Measurements from ENCODE around the gene AGBL2. TPM values are rescaled to one million over a fixed set of nuclear protein-coding genes. Genes with fewer than 3 reads are reported as not detected.

The AGBL2 gene
- total RNA-seq, 2 experiments from 2014 or later = 2.0 to 8.4 TPM

GRCh38 chr11:47631473-47631872 lies 83.7 kb downstream of the AGBL2 start:
- no peak overlapping the region for H3K4me2 ChIP-seq (ENCODE audit: low read length)
- no peaks in the 10 kb centered on the region for H3K9me2 ChIP-seq (ENCODE audit: insufficient read depth, low read length)
- H3K79me2 ChIP-seq (ENCODE audit: insufficient read depth, low read depth, low read length) = no peaks in the 10 kb centered on the region
- ChIA-PET CTCF (ENCODE audit: unreplicated experiment) (no interaction called here), POLR2A (interaction anchor here (0.7 kb wide), 1 partner anchor 11 kb away, joined by 3 read pairs; no protein-coding TSS in a partner anchor)
- no peaks in the 10 kb centered on the region for H3K4me1 ChIP-seq (ENCODE audit: insufficient read depth, low read length, poor library complexity, severe bottlenecking)
- no peak for DNase-seq (ENCODE audit: low spot score)
- intact Hi-C loops (cut with micrococcal nuclease; ENCODE audit: unreplicated experiment) = no loop called here
- BruUV-seq (replicated peaks) = no TSS peak
- H3K27ac ChIP-seq (ENCODE audit: low read depth, low read length, poor library complexity, severe bottlenecking) = no peak overlapping the region
- no peaks in the 10 kb centered on the region for H3K9me3 ChIP-seq (ENCODE audit: low read length)
- H2AFZ ChIP-seq (ENCODE audit: low read length) = no peak overlapping the region
- TF ChIP-seq, protein P1, sequence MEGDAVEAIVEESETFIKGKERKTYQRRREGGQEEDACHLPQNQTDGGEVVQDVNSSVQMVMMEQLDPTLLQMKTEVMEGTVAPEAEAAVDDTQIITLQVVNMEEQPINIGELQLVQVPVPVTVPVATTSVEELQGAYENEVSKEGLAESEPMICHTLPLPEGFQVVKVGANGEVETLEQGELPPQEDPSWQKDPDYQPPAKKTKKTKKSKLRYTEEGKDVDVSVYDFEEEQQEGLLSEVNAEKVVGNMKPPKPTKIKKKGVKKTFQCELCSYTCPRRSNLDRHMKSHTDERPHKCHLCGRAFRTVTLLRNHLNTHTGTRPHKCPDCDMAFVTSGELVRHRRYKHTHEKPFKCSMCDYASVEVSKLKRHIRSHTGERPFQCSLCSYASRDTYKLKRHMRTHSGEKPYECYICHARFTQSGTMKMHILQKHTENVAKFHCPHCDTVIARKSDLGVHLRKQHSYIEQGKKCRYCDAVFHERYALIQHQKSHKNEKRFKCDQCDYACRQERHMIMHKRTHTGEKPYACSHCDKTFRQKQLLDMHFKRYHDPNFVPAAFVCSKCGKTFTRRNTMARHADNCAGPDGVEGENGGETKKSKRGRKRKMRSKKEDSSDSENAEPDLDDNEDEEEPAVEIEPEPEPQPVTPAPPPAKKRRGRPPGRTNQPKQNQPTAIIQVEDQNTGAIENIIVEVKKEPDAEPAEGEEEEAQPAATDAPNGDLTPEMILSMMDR (conservative IDR thresholded peaks at IDR 0.05; ENCODE audit: low read length) = no peak
- TF ChIP-seq EZH2phosphoT487 (IDR thresholded peaks at IDR 0.05; ENCODE audit: borderline replicate concordance, low read depth, low read length) = no peak
- H3K4me3 ChIP-seq (ENCODE audit: low read depth, low read length, poor library complexity, severe bottlenecking) = no peak overlapping the region
- peaks cover 91% of the 10 kb centered on the region for H3K36me3 ChIP-seq (ENCODE audit: insufficient read depth, low read length)
- no peaks in the 10 kb centered on the region for H4K20me1 ChIP-seq (ENCODE audit: insufficient read depth, low read length)

DNA sequence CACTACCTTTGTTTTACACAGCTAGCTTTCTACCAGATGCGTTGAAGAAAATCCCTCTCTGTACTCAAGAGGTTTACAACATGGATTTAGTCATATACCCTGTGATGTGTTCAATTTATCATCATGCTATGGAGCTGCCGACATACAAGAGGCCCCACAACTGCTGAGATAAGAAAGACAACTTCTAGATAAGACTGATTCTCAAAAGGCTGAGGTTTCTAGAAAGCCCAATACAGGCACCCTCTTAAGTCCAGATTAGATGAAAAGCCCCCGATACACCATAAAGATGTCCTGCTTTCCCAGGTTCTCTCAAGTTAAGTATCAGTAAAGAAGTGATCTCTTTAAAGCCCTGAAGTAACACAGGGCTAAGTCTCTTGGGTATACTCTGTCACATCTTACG lies 87.1 kb downstream of the AGBL2 start:
- ChIA-PET POLR2A (interaction anchor here (0.7 to 1.1 kb wide), 3 partner anchors 9 to 54 kb away, joined by 3 to 4 read pairs (median 3); no protein-coding TSS in a partner anchor), CTCF (ENCODE audit: unreplicated experiment) (no interaction called here)
- no peak overlapping the region for H2AFZ ChIP-seq (ENCODE audit: low read length)
- intact Hi-C loops (cut with micrococcal nuclease; ENCODE audit: unreplicated experiment) = no loop called here
- H3K4me3 ChIP-seq (ENCODE audit: low read depth, low read length, poor library complexity, severe bottlenecking) = no peak overlapping the region
- TF ChIP-seq, protein P1 (conservative IDR thresholded peaks at IDR 0.05; ENCODE audit: low read length) = no peak
- TF ChIP-seq EZH2phosphoT487 (IDR thresholded peaks at IDR 0.05; ENCODE audit: borderline replicate concordance, low read depth, low read length) = no peak
- no peaks in the 10 kb centered on the region for H3K4me1 ChIP-seq (ENCODE audit: insufficient read depth, low read length, poor library complexity, severe bottlenecking)
- H3K4me2 ChIP-seq (ENCODE audit: low read length) = no peak overlapping the region
- no peaks in the 10 kb centered on the region for H3K79me2 ChIP-seq (ENCODE audit: insufficient read depth, low read depth, low read length)
- no peaks in the 10 kb centered on the region for H4K20me1 ChIP-seq (ENCODE audit: insufficient read depth, low read length)
- H3K9me2 ChIP-seq (ENCODE audit: insufficient read depth, low read length) = no peaks in the 10 kb centered on the region
- H3K36me3 ChIP-seq (ENCODE audit: insufficient read depth, low read length) = peaks cover 89% of the 10 kb centered on the region
- no peaks in the 10 kb centered on the region for H3K9me3 ChIP-seq (ENCODE audit: low read length)
- no peak overlapping the region for H3K27ac ChIP-seq (ENCODE audit: low read depth, low read length, poor library complexity, severe bottlenecking)
- DNase-seq (ENCODE audit: low spot score) = no peak
- BruUV-seq (replicated peaks) = no TSS peak

DNA sequence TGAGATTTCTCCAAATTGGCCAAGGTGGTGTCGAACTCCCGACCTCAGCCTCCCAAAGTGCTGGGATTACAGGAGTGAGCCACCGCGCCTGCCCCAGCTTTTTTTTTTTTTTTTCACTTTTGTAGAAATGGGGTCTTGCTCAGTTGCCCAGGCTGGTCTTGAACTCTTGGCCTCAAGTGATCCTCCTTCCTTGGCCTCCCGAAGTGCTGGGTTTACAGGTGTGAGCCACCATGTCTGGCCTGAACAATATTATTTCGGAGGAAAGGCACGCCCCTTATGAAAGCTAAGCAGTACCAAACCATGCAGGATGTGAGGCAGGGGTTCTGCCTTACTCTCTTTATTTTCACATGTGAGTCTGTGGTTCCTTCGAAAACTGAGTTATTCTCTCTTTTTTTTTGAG lies 88.9 kb downstream of the AGBL2 start:
- H3K27ac ChIP-seq (ENCODE audit: low read depth, low read length, poor library complexity, severe bottlenecking) = no peak overlapping the region
- H3K4me1 ChIP-seq (ENCODE audit: insufficient read depth, low read length, poor library complexity, severe bottlenecking) = no peaks in the 10 kb centered on the region
- H4K20me1 ChIP-seq (ENCODE audit: insufficient read depth, low read length) = no peaks in the 10 kb centered on the region
- no peak overlapping the region for H3K4me2 ChIP-seq (ENCODE audit: low read length)
- no TSS peak for BruUV-seq (replicated peaks)
- TF ChIP-seq EZH2phosphoT487 (IDR thresholded peaks at IDR 0.05; ENCODE audit: borderline replicate concordance, low read depth, low read length) = no peak
- TF ChIP-seq, protein P1 (conservative IDR thresholded peaks at IDR 0.05; ENCODE audit: low read length) = no peak
- DNase-seq (ENCODE audit: low spot score) = no peak
- H3K79me2 ChIP-seq (ENCODE audit: insufficient read depth, low read depth, low read length) = no peaks in the 10 kb centered on the region
- no peaks in the 10 kb centered on the region for H3K9me2 ChIP-seq (ENCODE audit: insufficient read depth, low read length)
- H2AFZ ChIP-seq (ENCODE audit: low read length) = no peak overlapping the region
- no peak overlapping the region for H3K4me3 ChIP-seq (ENCODE audit: low read depth, low read length, poor library complexity, severe bottlenecking)
- CTCF ChIA-PET (ENCODE audit: unreplicated experiment) = no interaction called here
- POLR2A ChIA-PET = interaction anchor here (0.6 to 0.7 kb wide), 3 partner anchors 15 to 122 kb away, joined by 3 to 4 read pairs (median 3); partner anchors contain the start of genes KBTBD4 and NDUFS3
- intact Hi-C loops (cut with micrococcal nuclease; ENCODE audit: unreplicated experiment) = no loop called here
- no peaks in the 10 kb centered on the region for H3K9me3 ChIP-seq (ENCODE audit: low read length)
- H3K36me3 ChIP-seq (ENCODE audit: insufficient read depth, low read length) = peaks cover 91% of the 10 kb centered on the region
